ENCODE results near the gene SEMA4C.

GRCh38 chr2:96875498-96876268 lies 5.8 kb upstream of the SEMA4C start:
- peak; percentile 19 for TF ChIP-seq CTCF (IDR thresholded peaks at IDR 0.05)
- TF ChIP-seq EZH2 (IDR thresholded peaks at IDR 0.05) = no peak

Measured in neural progenitor cell (in vitro differentiated cells).